ENCODE data around the gene DNAH17. TPM values are rescaled to one million over a fixed set of nuclear protein-coding genes. Genes with fewer than 3 reads are reported as not detected.

Gene DNAH17
- total RNA-seq, 4 donors from 2014 or later = 0.19 to 0.31 TPM; not detected in 2

GRCh38 chr17:78575340-78575739, 1.9 kb downstream of the DNAH17 start:
- intact Hi-C loops (cut with DNase I) = no loop called here

GRCh38 chr17:78573955-78574354, 3.2 kb downstream of the DNAH17 start:
- 87 to 92% methylated on average over 4 of the region's 8 CpGs for WGBS, 2 donors
- Histone ChIP-seq H3K9me3 (no peaks in the 10 kb centered on the region), H3K27ac (no peak overlapping the region), H3K4me3 (no peak overlapping the region), H3K27me3 (peaks cover 0 to 13% (median 0%) of the 10 kb centered on the region in 4 donors), H3K4me1 (peaks cover 0 to under 1% (median 0%) of the 10 kb centered on the region in 3 donors), H3K36me3 (no peaks in the 10 kb centered on the region)
- no peak for DNase-seq
- TF ChIP-seq POLR2A (IDR thresholded peaks at IDR 0.05) = no peak
- no peak for TF ChIP-seq CTCF (IDR thresholded peaks at IDR 0.05)
- intact Hi-C loops (cut with DNase I) = no loop called here

More at GRCh38 chr17:78575340-78575739, 1.9 kb downstream of the DNAH17 start:
- H3K36me3 ChIP-seq = no peaks in the 10 kb centered on the region
- H3K27ac ChIP-seq = no peak overlapping the region
- 66 to 70% methylated on average over 12 of the region's 12 CpGs for WGBS, 2 donors
- no peak overlapping the region for H3K4me3 ChIP-seq
- H3K27me3 ChIP-seq = peaks cover 0 to 5% (median 0%) of the 10 kb centered on the region in 4 donors
- no peaks in the 10 kb centered on the region for H3K9me3 ChIP-seq
- DNase-seq = no peak
- TF ChIP-seq POLR2A (IDR thresholded peaks at IDR 0.05) (no peak), CTCF (IDR thresholded peaks at IDR 0.05) (no peak)
- no peaks in the 10 kb centered on the region for H3K4me1 ChIP-seq

DNA sequence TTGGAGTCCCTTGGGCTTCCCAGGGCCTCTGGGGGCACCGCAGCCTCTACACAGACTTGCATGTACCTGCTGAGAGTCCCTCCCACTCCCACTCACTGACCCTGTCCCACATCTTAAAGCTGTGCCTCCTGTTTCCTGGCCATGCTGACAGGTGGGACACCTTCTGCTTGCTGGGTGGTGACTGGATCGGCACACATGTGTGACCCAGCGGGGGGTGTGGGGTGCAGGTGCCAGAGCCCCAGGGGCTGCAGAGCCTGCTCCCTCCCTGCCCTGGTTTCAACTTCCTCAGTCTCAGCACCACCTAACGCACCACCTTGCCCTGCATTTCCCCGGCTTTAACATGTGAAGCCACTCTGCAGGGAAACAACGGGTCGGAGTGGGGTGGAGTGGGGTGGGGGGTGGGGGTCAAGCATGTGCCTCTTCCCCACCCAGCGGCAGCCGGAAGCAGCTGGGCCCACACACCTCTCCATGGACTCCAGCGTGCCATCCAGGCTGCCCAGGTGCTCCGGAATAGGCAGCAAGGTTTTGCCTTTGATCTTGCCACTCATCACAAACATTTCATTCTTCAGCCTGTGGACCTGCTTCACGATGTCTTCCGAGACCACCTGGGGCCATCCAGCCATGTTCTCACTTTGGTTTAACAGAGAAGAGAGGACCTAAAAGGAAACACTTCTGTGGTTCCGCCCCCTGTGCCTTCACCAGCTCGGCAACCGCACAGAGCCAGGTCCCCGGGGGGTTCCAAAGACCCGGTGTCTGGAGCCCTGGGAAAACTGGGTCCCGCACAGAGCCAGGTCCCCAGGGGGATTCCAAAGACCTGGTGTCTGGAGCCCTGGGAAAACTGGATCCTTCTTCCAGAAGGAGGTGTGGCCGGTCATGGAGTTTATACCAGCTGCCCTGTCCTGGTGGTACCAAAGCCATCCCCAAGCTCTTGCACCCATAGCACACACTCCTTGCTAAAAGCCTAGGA, 4.7 kb downstream of the DNAH17 start:
- Histone ChIP-seq H3K9me3 (no peaks in the 10 kb centered on the region), H3K36me3 (no peaks in the 10 kb centered on the region), H3K4me3 (no peak overlapping the region), H3K27me3 (peaks cover 0 to 15% (median 0%) of the 10 kb centered on the region in 4 donors), H3K4me1 (peaks cover 0 to 8% (median 0%) of the 10 kb centered on the region in 3 donors), H3K27ac (no peak overlapping the region)
- TF ChIP-seq CTCF (IDR thresholded peaks at IDR 0.05) (no peak), POLR2A (IDR thresholded peaks at IDR 0.05) (no peak)
- WGBS, 2 donors = 68 to 74% methylated on average over 3 to 12 of the region's 20 CpGs
- intact Hi-C loops (cut with DNase I) = no loop called here
- no peak for DNase-seq

DNA sequence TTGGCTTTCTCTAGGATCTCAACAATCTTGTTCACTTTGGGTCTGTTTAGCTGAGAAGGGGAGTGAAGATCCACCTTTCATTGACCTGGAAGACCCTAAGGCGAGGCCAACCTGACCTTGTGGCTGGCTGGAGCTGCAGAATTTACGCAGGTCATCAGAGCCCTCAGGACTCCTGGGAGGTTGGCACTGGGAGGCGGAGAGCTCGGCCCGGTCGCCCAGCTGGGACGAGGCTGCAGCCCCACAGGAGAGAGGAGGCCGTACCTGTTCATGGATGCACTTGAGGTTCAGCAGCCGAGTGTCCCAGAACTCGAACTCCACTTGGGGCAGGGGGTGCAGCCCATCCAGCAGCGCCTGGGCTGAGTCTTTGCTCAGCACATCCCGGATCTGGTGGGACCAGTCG, 5.9 kb downstream of the DNAH17 start:
- 83% methylated on average over 1 of the region's 13 CpGs for WGBS, 2 donors

More for the DNA sequence above, 5.9 kb downstream of the DNAH17 start:
- no peaks in the 10 kb centered on the region for H3K9me3 ChIP-seq
- no peak overlapping the region for H3K27ac ChIP-seq
- H3K27me3 ChIP-seq = peaks cover 0 to 25% (median 0%) of the 10 kb centered on the region in 4 donors
- H3K4me1 ChIP-seq = peaks cover 0 to 8% (median 0%) of the 10 kb centered on the region in 3 donors
- no peak overlapping the region for H3K4me3 ChIP-seq
- no peak for DNase-seq
- TF ChIP-seq POLR2A (IDR thresholded peaks at IDR 0.05) (no peak), CTCF (IDR thresholded peaks at IDR 0.05) (no peak)
- H3K36me3 ChIP-seq = no peaks in the 10 kb centered on the region
- intact Hi-C loops (cut with DNase I) = no loop called here

Measured in esophagus squamous epithelium (tissue), 5 donors.